Epithelial cell of prostate (primary cell): ENCODE measurements around the gene AGO1.
"Not testable (repeated sequence)": the region's sequence is repeated elsewhere in the genome, so short reads cannot be mapped to it uniquely, and the experiment has no call there.

Experiments used
- DNase-seq: peaks from one replicate; pipeline ENCODE4 v3.0.0-alpha.2; 2011; ENCODE audit warnings: low read depth, low spot score
- H3K27ac ChIP-seq: fragments of 450-650 bp; 2 replicates; pipeline ENCODE4 v1.5.1; 2017; ENCODE audit warnings: mild to moderate bottlenecking

The AGO1 gene

DNA sequence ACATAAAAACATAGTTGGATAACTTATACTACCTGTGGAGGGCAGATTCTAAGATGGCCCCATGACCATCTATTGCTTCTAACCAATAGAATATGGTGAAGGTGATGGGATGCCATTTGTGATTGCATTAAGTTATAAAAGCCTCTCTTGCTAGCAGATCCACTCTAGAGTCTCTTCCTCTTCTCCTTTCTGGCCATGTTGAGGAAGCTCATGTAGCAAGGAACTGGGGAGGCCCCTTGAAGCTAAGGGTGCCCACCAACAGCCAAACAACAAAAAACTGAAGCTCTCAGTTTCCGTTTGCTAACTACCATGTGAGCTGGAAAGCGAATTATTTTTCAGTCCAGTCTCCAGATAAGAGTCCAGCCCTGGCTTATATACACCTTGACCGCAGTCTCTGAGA is 16.0 kb upstream of the AGO1 start:
- H3K27ac ChIP-seq = no peak overlapping the region

DNA sequence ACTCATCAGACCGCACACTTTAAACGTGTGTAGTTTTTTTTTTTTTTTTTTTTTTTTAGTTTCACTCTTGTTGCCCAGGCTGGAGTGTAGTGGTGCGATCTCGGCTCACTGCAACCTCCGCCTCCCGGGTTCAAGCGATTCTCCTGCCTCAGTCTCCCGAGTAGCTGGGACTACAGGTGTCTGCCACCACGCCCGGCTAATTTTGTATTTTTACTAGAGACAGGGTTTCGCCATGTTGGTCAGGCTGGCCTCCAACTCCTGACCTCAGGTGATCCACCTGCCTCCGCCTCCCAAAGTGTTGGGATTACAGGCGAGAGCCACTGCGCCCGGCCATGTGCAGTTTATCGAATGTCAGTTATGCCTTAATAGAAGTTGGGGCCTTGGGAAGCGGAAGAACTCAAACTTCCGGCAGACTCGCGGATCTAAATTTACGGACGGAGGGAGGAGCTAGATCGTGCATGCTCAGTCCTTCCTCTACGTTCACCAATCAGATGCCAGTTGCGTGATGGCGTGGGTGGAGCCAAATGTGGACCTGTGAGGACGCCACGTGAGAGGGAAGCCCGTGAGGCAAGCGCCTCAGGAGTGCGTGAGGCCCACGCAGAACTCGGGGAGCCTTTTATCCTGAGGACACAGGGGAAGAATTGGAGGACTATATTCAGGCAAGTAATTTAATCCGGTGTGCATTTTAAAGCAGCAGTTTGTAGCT is 13.6 kb upstream of the AGO1 start:
- H3K27ac ChIP-seq, DNase-seq: not testable (repeated sequence)

More for the DNA sequence above, 16.0 kb upstream of the AGO1 start:
- DNase-seq = no peak

DNA sequence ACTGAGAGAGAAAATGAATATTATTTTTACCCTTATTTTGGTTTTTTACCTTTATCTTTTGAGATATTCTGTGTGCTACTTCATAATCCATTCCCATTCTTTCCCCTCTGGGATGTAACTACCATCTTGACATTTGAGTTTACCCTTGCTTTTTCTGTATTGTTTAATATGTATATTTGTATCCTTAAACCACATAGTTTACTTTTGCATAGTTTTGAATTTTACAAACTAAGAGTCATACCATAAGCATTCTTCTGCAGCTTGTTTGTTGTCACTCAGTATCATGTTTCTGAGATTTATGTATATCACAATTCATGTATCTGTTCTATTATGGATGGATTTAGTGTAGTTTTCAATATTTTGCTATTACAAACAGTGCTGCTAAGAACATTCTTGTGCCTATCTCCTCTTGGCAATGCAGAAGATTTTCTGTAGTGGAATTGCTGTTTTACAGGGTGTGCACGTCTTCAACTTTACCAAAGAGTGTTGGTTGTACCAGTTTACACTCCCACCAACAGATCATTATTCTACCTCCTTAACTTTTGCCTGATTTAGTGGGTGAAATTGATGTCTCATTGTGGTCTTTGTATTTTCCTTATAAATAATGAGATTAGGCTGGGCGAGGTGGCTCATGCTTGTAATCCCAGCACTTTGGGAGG is 12.2 kb upstream of the AGO1 start:
- DNase-seq = no peak
- H3K27ac ChIP-seq = no peak overlapping the region

DNA sequence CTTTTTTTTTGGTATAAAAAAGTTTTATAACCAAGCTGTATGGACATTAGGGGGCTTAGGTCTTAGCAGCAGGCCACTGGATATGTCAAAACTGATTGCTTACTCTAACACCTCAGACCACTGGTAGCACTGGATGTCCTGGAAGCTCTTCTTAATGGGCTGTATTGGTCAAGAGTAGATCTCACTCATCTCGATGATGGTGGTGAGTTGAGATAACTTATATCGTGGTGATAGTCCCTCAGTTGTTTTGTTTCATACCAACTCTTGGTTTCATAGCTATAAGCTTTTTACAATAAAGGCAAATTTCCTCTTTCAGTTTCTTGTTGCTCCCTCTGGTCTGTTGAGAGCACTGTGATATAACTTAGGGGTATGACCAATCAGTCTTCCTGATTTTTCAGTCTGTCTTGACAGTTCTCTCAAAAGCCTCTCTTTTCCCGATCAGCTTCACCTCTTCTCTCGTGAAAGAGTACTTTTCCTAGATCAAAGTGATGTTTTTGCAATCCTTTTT is 9.7 kb upstream of the AGO1 start:
- no peak overlapping the region for H3K27ac ChIP-seq
- no peak for DNase-seq

DNA sequence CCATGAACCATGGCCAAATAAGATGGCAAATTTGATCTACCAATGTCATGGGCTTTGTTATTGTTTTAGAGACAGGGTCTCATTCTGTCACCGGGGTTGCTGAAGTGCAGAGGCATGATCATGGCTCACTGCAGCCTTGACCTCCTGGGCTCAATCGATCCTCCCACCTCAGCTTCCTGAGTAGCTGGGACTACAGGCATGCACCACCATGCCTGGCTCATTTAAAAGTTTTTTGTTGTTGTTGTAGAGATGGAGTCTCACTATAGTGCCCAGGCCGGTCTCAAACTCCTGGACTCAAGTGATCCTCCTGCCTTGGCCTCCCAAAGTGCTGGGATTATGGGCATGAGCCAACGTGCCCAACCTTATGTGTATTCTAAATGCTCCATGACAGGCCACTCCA is 8.9 kb upstream of the AGO1 start:
- not testable (repeated sequence) for H3K27ac ChIP-seq, DNase-seq

DNA sequence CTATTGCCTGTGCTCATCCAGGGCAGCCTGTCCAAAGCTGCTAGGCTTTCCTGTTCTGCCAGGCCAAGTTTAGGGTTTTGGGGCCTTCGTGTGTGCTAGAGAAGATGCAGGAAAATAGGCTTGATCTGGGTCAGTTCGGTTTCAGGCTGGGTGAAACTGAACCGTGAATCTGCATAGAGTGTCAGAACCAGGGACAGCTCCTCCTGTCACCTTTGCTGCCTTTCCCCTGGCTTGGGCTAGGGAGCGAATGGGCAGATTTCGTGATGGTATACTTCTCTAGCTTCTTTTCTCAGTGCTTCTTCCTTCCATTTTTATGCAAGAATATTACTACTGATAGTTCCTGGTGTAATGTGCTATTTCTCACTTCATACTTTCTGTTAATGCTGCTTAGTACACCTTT is 6.0 kb upstream of the AGO1 start:
- no peak for DNase-seq
- H3K27ac ChIP-seq = no peak overlapping the region

DNA sequence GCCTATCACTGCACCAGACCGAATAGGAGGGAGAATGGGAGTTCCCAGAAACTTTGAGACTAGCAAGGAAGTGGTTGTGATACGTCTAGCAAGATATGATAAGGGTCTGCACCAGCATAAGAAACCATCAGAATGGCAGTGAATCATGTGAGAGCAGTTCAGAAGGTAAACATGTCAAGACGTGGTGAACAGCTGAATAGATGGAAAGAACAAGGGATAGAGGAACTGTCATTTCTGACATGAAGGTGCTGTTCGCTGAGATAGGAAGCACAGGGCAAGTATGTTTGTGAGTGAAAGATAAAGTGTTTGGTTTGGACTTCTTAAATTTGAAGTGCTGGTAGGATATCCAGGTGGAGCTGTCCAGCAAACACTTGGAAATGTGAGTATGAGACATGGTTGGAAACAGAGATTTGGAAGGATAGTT is 1.1 kb upstream of the AGO1 start:
- no peak for DNase-seq
- H3K27ac ChIP-seq = no peak overlapping the region

DNA sequence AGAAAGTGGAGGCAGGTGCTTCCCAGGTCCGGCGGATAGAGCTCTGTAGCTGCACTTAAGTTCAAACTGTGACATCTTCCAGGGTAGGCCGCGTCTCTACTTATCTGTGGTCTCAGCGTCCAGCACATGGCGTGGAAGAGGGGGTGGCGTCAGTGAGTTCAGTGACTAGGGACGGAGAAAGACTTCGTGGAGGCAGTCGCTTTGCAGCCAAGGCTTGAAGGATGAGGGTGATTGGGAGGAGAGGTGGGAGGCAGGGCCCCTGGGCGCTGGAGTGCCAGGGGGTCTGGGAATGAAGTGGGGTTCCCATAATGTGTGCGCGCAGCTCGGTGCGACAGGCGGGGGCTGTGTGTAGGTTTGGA is 444 bp upstream of the AGO1 start:
- no peak for DNase-seq
- no peak overlapping the region for H3K27ac ChIP-seq

DNA sequence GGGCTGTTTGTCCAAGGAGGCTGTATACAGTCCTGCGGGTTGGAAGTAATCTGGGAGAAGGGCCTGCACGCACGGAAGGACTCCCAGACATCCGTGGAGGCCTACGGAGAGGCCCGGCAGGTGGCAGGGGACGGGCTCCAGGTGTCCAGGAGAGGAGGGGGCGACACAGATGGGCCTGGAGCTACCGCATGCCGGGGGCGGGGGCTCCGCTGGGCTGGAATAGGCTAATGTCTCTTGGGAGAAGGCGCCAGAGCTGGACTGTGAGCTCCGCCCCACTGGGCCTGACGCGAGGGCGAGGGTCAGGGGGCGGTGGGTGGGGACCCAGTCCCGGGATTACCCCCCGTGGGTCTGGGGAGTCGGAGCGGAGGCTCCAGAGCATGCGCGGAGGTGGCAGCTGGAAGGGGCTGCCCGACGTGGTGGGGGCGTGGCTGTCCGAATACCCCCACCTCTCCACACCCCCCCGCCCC is 659 bp downstream of the AGO1 start:
- no peak for DNase-seq
- H3K27ac ChIP-seq = no peak overlapping the region

DNA sequence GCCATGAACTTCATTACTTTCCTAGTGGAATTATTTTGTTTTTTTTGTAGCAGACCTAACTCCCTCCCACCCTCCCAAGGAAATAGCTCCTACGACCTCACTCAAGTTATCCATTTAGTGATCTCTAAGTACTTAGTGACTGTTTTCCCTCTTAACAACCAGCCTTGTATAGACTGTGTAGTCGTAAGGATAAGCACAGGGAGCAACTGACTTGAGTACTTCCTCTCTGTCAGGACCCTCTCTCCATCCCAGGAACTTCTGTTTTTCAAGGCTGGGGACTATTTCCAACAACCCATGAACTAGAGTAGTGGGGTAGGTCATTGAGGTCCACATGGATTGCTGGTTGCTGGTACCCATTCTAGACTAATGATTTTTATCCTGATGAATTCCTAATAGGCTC is 1.9 kb downstream of the AGO1 start:
- DNase-seq = no peak
- no peak overlapping the region for H3K27ac ChIP-seq

DNA sequence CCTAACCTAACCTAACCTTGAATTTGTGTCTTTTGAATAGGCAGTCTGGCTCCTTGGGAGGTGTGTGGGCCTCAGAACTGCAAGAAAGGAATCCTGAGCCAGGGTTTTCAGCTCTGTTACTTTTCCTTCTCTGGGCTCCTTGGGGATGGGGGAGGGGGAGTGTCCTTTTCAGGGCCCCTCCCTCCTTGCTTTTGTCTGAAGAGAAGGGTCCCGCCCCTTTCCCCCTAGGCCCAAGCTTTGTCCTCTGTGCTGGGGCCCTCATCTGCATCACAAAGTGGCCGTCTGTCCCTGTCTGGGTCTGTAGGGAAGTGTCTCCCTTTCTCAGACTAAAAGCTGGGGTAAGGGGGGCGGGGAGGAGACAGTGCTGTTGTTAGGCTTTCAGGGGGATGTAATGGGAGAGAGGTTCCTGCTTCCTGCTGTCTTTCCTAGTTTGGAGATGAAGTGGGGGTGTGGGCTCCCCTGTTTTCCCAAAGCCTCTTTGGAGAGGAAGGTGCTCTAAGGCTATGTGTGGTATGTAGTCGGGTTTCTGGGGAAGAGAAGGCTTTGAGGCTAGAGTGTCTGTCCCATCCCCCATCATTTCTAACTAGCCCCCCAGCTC is 3.1 kb downstream of the AGO1 start:
- no peak overlapping the region for H3K27ac ChIP-seq
- DNase-seq = no peak

DNA sequence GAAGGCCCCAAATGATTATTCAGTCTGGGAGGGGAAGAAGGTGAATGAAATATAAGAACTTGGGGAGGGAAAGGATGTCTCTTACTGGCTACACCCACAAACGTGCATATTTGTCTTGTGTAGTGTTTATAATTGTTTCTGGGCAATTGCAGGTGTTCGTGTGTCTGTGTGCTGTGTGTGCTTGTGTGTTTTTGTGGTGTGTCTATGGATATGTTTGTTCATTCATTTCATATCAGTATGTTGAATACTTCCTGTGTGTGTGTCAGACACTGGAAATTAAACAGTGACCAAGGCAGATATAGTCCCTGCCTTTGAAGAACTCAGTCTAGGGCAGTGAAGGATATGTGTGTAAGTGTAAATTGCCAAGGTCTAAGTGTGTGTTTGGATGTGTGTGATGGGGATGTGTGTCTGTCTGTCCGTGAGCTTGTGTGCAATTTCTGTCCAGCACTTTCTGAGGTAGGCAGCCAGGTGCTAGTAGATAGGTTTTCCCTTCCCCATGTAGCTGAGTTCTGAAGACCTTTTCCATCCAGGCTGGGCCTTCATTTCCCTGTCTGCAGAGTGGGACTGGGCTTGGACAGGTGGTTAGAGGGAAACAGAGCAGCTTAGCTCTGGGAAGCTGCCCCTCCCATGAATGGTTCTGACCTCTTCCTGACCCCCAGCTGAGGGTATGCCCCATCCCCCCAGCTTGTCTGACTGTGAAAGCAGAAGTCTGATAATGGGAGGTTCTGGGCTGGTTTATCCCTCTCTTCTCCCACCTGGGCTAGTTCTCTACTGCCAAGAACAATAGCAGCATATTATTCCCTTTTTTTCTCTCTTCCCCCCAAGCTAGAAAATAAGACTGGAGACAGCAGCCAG is 3.8 kb downstream of the AGO1 start:
- DNase-seq = no peak
- no peak overlapping the region for H3K27ac ChIP-seq

DNA sequence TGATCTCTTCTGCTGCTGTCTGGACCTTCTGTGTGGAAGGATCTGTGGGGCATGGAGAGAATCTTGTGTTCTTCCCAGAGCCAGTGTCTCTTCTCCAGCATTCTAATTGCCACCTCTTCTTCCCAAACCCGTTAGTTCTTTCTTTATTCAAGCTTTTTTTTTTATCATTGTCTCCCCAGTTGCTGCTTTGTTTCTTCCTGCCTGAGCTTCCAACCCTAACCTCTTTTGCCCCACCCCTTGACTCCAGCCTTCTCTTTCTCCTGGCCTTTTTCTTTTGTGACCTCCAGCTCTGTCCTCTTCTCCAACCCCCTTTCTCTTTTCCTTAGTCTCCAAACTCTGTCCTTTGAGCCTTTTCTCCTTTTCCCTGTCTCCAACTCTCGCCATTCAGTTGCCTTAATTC is 4.5 kb downstream of the AGO1 start:
- no peak overlapping the region for H3K27ac ChIP-seq

DNA sequence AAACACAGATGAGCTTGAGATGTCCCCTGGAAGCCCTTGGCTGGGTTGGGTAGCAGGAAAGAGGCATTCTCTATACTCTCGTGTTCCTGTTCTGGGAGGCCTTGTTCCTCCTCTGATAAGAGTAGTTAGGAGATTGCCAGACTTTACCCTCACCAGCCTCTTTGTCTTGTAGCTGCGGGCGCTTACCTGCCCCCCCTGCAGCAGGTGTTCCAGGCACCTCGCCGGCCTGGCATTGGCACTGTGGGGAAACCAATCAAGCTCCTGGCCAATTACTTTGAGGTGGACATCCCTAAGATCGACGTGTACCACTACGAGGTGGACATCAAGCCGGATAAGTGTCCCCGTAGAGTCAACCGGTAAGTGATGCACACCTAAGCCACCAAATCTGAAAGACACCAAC is 5.2 kb downstream of the AGO1 start:
- no peak for DNase-seq
- H3K27ac ChIP-seq = no peak overlapping the region

More for the DNA sequence above, 4.5 kb downstream of the AGO1 start:
- no peak for DNase-seq

DNA sequence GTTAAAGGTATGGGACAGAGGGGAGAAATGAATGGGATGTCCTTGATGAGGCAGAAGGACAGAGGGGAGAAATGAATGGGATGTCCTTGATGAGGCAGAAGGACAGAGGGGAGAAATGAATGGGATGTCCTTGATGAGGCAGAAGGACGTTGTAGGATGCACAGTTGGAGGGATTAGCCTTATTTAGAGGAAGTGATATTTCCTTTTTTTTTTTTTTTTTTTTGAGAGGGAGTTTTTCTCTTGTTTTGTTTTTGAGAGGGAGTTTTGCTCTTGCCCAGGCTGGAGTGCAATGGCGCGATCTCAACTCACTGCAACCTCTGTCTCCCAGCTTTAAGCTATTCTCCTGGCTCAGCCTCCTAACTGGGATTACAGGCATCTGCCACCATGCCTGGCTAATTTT is 6.0 kb downstream of the AGO1 start:
- not testable (repeated sequence) for H3K27ac ChIP-seq, DNase-seq

DNA sequence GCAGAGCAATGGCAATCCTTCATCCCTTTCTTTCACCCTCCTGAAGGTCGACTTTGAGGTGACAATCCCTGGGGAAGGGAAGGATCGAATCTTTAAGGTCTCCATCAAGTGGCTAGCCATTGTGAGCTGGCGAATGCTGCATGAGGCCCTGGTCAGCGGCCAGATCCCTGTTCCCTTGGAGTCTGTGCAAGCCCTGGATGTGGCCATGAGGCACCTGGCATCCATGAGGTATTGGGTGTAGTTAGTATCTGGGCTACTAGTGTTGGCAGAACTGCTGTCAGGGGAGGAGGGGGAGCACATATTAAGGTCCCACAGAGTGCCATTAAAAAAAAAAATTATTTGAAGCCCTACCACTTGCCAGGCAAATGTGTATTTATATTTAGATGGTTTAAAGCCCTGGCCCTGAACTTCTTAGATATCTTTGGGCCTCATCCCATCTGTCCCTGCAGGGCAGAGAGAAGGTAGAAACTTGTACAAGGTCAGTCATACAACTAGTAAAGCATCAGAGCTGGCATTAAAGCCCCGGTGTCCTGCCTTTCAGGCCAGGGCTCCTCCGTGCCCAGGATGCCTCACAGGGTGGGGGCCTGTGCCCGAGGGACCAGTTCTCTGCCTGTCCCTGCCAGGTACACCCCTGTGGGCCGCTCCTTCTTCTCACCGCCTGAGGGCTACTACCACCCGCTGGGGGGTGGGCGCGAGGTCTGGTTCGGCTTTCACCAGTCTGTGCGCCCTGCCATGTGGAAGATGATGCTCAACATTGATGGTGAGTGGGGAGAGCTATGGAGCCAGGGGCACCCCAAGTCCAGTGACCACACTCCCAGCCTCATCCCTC is 10.3 kb downstream of the AGO1 start:
- no peak overlapping the region for H3K27ac ChIP-seq
- no peak for DNase-seq

DNA sequence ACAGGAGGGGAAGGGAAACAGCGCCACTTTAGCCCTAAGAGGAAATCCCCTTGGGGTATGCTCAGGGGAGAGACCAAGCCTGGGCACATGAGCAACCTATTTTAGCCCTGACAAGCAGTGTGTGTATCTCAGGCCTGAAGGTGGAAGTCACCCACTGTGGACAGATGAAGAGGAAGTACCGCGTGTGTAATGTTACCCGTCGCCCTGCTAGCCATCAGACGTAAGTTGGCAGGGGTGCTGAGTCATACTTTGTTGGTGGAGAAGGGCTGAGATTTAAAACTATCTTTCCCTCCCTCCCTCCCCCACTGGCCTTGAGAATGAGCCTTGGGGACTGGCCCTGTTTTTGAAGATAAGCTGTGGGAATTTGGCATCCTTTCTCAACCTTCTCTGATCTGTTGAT is 11.2 kb downstream of the AGO1 start:
- DNase-seq = no peak
- H3K27ac ChIP-seq = no peak overlapping the region

DNA sequence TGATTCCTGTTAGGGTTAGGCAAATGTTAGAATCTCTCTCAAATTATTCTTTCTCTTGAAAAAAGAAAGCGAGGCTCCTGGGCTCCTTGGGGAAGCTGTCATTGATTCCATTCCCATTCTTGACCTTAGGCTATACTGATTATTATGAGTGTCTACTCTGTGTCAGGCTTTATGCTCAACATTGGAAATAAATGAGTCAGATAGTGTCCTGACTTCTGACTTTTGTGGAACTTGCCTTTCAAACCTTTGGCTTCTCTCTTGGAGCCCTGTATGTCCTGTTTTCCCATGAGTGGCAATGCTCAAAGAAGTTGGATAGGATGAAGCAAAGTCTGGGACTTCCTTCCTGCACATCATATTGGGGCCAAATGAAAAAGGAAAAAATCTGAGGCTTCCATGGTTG is 11.6 kb downstream of the AGO1 start:
- no peak overlapping the region for H3K27ac ChIP-seq
- DNase-seq = no peak

DNA sequence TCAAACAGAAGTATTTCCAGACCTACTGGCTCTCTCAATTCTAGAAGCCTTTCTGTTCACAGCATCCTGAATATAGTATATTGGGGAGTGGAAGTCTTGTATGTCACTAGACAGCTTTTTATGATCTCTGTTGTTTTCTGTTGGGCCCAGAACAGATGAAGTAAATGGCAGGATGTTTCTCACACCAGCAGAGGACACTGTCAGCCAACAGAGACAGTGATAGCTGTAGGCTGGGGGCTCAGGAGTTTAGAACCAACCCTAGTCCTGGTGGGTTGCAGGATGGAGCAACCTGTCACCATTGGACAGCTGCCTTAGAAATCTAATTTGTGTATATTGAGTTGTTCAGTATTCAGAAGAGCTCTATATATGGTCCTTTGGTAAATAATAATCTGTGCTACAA is 16.9 kb downstream of the AGO1 start:
- DNase-seq = no peak
- H3K27ac ChIP-seq = no peak overlapping the region

DNA sequence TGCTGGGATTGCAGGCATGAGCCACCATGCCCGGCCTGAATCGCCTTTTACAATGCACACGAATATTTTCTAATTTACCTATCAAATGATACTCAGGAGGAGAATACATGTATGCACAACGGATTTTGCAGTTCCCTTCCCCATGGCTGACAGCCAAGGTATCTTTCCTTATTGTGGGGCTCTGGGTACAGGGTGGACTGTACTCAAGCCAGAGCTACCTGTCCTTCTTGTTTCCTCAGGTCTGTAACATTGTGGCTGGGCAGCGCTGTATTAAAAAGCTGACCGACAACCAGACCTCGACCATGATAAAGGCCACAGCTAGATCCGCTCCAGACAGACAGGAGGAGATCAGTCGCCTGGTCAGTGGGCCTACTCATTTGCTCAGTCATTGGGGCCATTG is 18.2 kb downstream of the AGO1 start:
- H3K27ac ChIP-seq = no peak overlapping the region
- no peak for DNase-seq
